H1 (cell line): ENCODE results near the gene CDC26. TPM values are rescaled to one million over a fixed set of nuclear protein-coding genes. Genes with fewer than 3 reads are reported as not detected.

Source experiments
- CTCF ChIA-PET: fragments of 300-600 bp; sonication (Branson Sonifier 250); formaldehyde crosslinking; loops from one replicate; lab custom pipeline; 2021; ENCODE audit not compliant: partially characterized antibody; lab: Charles Lee
- POLR2A ChIA-PET: fragments of 300-600 bp; sonication (Branson Sonifier 250); formaldehyde crosslinking; loops from one replicate; lab custom pipeline; 2021; ENCODE audit warnings: inconsistent platforms; ENCODE audit not compliant: partially characterized antibody; lab: Charles Lee
- DNase-seq, 2 experiments: peaks; one replicate each; pipeline versions ENCODE4 v3.0.0 to v3.0.0-alpha.2; 2010 to 2022; ENCODE audit warnings: low spot score in 2 of 2, low read depth in 1 of 2, mixed read lengths in 1 of 2
- FAIRE-seq: peaks from 2 replicates; lab custom pipeline; 2011; peaks lifted over from hg19 to GRCh38; lab: Jason Lieb, UNC
- H2AFZ ChIP-seq: 2 replicates; pipeline ENCODE4 v1.8.1; 2012; ENCODE audit warnings: low read length, inconsistent platforms
- H2AK5ac ChIP-seq: 2 replicates; pipeline ENCODE4 v1.6.1; 2013; ENCODE audit warnings: low read depth, low read length
- H2BK120ac ChIP-seq: replicated peaks from 2 replicates; pipeline ENCODE3; 2013; ENCODE audit warnings: low read depth, low read length, inconsistent platforms
- H2BK12ac ChIP-seq: 2 replicates; pipeline ENCODE4 v1.6.1; 2013; ENCODE audit warnings: low read depth, low read length
- H2BK15ac ChIP-seq: 2 replicates; pipeline ENCODE4 v1.6.1; 2013; ENCODE audit warnings: low read length
- H2BK20ac ChIP-seq: 2 replicates; pipeline ENCODE4 v1.6.1; 2013; ENCODE audit warnings: low read length
- H2BK5ac ChIP-seq: 2 replicates; pipeline ENCODE4 v1.6.1; 2013; ENCODE audit warnings: low read depth, low read length
- H3K14ac ChIP-seq: 2 replicates; pipeline ENCODE4 v1.6.1; 2013; ENCODE audit warnings: inconsistent platforms; ENCODE audit not compliant: insufficient read length
- H3K18ac ChIP-seq: 2 replicates; pipeline ENCODE4 v1.6.1; 2013; ENCODE audit warnings: low read length; ENCODE audit errors: extremely low read depth
- H3K23ac ChIP-seq: 2 replicates; pipeline ENCODE4 v1.6.1; 2013; ENCODE audit warnings: inconsistent platforms; ENCODE audit not compliant: insufficient read length
- H3K23me2 ChIP-seq: 2 replicates; pipeline ENCODE4 v1.6.1; 2013; ENCODE audit warnings: low read depth, low read length
- H3K27ac ChIP-seq: 2 replicates; pipeline ENCODE4 v1.6.1; 2011; ENCODE audit warnings: low read depth, low read length, inconsistent platforms
- H3K27me3 ChIP-seq, 4 experiments: replicated peaks in 1 of 4; 1 replicate in 1 of 4; 2 replicates in 3 of 4; pipeline versions ENCODE4 v1.6.1 to v1.8.1; 2011 to 2013; ENCODE audit warnings: low read length in 3 of 4, mild to moderate bottlenecking in 3 of 4, inconsistent platforms in 2 of 4, mixed read lengths in 2 of 4, moderate library complexity in 1 of 4; ENCODE audit not compliant: control insufficient read depth in 3 of 4, insufficient read depth in 3 of 4; ENCODE audit errors: extremely low read depth in 1 of 4
- H3K36me3 ChIP-seq, 4 experiments: 2 replicates each; pipeline versions ENCODE4 v1.6.1 to v1.8.1; 2011 to 2013; ENCODE audit warnings: mild to moderate bottlenecking in 4 of 4, low read length in 3 of 4, moderate library complexity in 2 of 4, control low read depth in 1 of 4, inconsistent platforms in 1 of 4; ENCODE audit not compliant: insufficient read depth in 4 of 4, control insufficient read depth in 2 of 4
- H3K4ac ChIP-seq: replicated peaks from 2 replicates; pipeline ENCODE3; 2013; ENCODE audit warnings: low read length, low read depth, mixed read lengths, inconsistent platforms; ENCODE audit not compliant: insufficient read length
- H3K4me1 ChIP-seq, 4 experiments: replicated peaks in 1 of 4; 1 replicate in 1 of 4; 2 replicates in 3 of 4; pipeline versions ENCODE4 v1.6.1 to v1.8.1; 2011 to 2013; ENCODE audit warnings: low read length in 3 of 4, inconsistent platforms in 2 of 4, mixed read lengths in 1 of 4; ENCODE audit not compliant: insufficient read depth in 4 of 4, control insufficient read depth in 3 of 4
- H3K4me2 ChIP-seq, 2 experiments: 2 replicates each; pipeline versions ENCODE4 v1.6.1 to v1.8.1; 2011 to 2013; ENCODE audit warnings: low read depth in 2 of 2, low read length in 2 of 2, control low read depth in 1 of 2, inconsistent platforms in 1 of 2, mild to moderate bottlenecking in 1 of 2; ENCODE audit not compliant: insufficient read depth in 1 of 2
- H3K4me3 ChIP-seq, 4 experiments: fragments of 200-600, 300-600 bp in 1 of 4; sonication (generic), shearing (Covaris generic), sonication (Bioruptor Twin) in 1 of 4; 2 replicates each; pipeline versions ENCODE4 v1.5.1 to v1.8.1; 2011 to 2016; ENCODE audit warnings: low read length in 4 of 4, low read depth in 3 of 4, control low read depth in 2 of 4, inconsistent platforms in 2 of 4, mild to moderate bottlenecking in 2 of 4, mixed read lengths in 1 of 4, moderate library complexity in 1 of 4; ENCODE audit not compliant: insufficient read depth in 2 of 4; ENCODE audit errors: extremely low read depth in 1 of 4
- H3K56ac ChIP-seq: replicated peaks from 2 replicates; pipeline ENCODE3; 2013; ENCODE audit warnings: low read depth, mild to moderate bottlenecking, mixed read lengths, low read length, inconsistent platforms; ENCODE audit not compliant: insufficient read length
- H3K79me1 ChIP-seq: 2 replicates; pipeline ENCODE4 v1.6.1; 2013; ENCODE audit warnings: low read depth, low read length, control low read depth
- H3K79me2 ChIP-seq, 2 experiments: 2 replicates each; pipeline versions ENCODE4 v1.6.1 to v1.8.1; 2012 to 2013; ENCODE audit warnings: low read length in 2 of 2, mild to moderate bottlenecking in 2 of 2, inconsistent platforms in 1 of 2; ENCODE audit not compliant: insufficient read depth in 2 of 2, control insufficient read depth in 1 of 2
- H3K9ac ChIP-seq, 4 experiments: replicated peaks in 1 of 4; 1 replicate in 1 of 4; 2 replicates in 3 of 4; pipeline versions ENCODE4 v1.6.1 to v1.8.1; 2011 to 2013; ENCODE audit warnings: low read depth in 3 of 4, low read length in 3 of 4, control low read depth in 2 of 4, mild to moderate bottlenecking in 2 of 4, moderate library complexity in 2 of 4, inconsistent platforms in 1 of 4; ENCODE audit errors: extremely low read depth in 1 of 4
- H3K9me3 ChIP-seq, 2 experiments: 2 replicates each; pipeline versions ENCODE4 v1.6.1 to v1.8.1; 2012 to 2013; ENCODE audit warnings: mild to moderate bottlenecking in 2 of 2, moderate library complexity in 2 of 2, control low read depth in 1 of 2, inconsistent platforms in 1 of 2, low read depth in 1 of 2, low read length in 1 of 2, mixed read lengths in 1 of 2; ENCODE audit not compliant: insufficient read depth in 2 of 2
- H4K20me1 ChIP-seq, 2 experiments: replicated peaks in 1 of 2; 2 replicates each; pipeline versions ENCODE3 to v1.8.1; 2011 to 2013; ENCODE audit warnings: inconsistent platforms in 2 of 2, low read length in 2 of 2, mild to moderate bottlenecking in 1 of 2; ENCODE audit not compliant: insufficient read depth in 2 of 2, control insufficient read depth in 1 of 2
- H4K5ac ChIP-seq: 2 replicates; pipeline ENCODE4 v1.6.1; 2013; ENCODE audit warnings: low read length, low read depth, mixed read lengths, inconsistent platforms; ENCODE audit not compliant: insufficient read length
- H4K8ac ChIP-seq: 2 replicates; pipeline ENCODE4 v1.8.0; 2013; ENCODE audit warnings: mild to moderate bottlenecking, moderate library complexity, low read length, inconsistent platforms; ENCODE audit not compliant: insufficient read depth; ENCODE audit errors: extremely low read depth
- H4K91ac ChIP-seq: replicated peaks from 2 replicates; pipeline ENCODE3; 2013; ENCODE audit warnings: low read length, mixed read lengths, inconsistent platforms; ENCODE audit not compliant: insufficient read length
- BACH1 ChIP-seq: IDR thresholded peaks from 2 replicates; pipeline ENCODE4 v1.6.1; 2012; ENCODE audit warnings: low read length, improper control_type of control experiment
- CEBPB ChIP-seq: IDR thresholded peaks from 2 replicates; pipeline ENCODE4 v1.6.1; 2012; ENCODE audit warnings: low read depth, low read length
- CHD2 ChIP-seq: IDR thresholded peaks from 2 replicates; pipeline ENCODE4 v1.6.1; 2012; ENCODE audit warnings: low read length, improper control_type of control experiment
- NANOG ChIP-seq: IDR thresholded peaks from 2 replicates; pipeline ENCODE4 v1.6.1; 2011; ENCODE audit warnings: low read length, low read depth, mild to moderate bottlenecking, inconsistent platforms; ENCODE audit not compliant: insufficient read depth, poor library complexity, severe bottlenecking
- NRF1 ChIP-seq: IDR thresholded peaks from 2 replicates; pipeline ENCODE4 v1.6.1; 2011; ENCODE audit warnings: mild to moderate bottlenecking, low read depth, low read length, improper control_type of control experiment
- POU5F1 ChIP-seq: IDR thresholded peaks from 2 replicates; pipeline ENCODE4 v1.6.1; 2011; ENCODE audit warnings: low read depth, mild to moderate bottlenecking, low read length, moderate library complexity
- SAP30 ChIP-seq: fragments of 300-600 bp; sonication (generic); IDR thresholded peaks from 2 replicates; pipeline ENCODE4 v1.7.1; 2012; ENCODE audit warnings: low read length, moderate library complexity, mild to moderate bottlenecking, inconsistent platforms; ENCODE audit not compliant: insufficient read depth, insufficient replicate concordance
- SRF ChIP-seq: IDR thresholded peaks from 2 replicates; pipeline ENCODE4 v1.6.1; 2011; ENCODE audit warnings: mild to moderate bottlenecking, low read depth, low read length, moderate library complexity
- WGBS, 2 experiments: shearing (Covaris generic) in 1 of 2; methylation state at CpG; one replicate each; pipeline versions ENCODE4 v1.1.6 to v1.1.7; 2013 to 2015; ENCODE audit warnings: low lambda C conversion rate in 2 of 2, mixed read lengths in 2 of 2, inconsistent platforms in 1 of 2, low coverage in 1 of 2, missing lambda C conversion rate in 1 of 2; ENCODE audit not compliant: insufficient replicate concordance in 2 of 2, insufficient coverage in 1 of 2, insufficient read length in 1 of 2; ENCODE audit errors: extremely low coverage in 1 of 2, missing lambda C conversion rate in 1 of 2; 5-methylcytosine and 5-hydroxymethylcytosine counted together
- polyA plus RNA-seq, 7 experiments: library from polyadenylated mRNA; depleted of rRNA in 3 of 7; stranded (reverse) in 5 of 7; unstranded in 2 of 7; fragments of >200 nt in 5 of 7; fragments of 200-250 nt in 2 of 7; gene quantifications; 1 replicate in 5 of 7; 2 replicates in 1 of 7; 4 replicates in 1 of 7; pipeline versions ENCODE4 v1.2.1 to v1.2.3, GENCODE V29; 2011 to 2013; ENCODE audit warnings: missing spikeins in 2 of 7, mixed read lengths in 2 of 7
- total RNA-seq: library from RNA; stranded (reverse); fragmentation: NEBNext Ultra II Directional; extraction: Animal tissue kit (Norgen Biotek cat#: 25700); gene quantifications from 2 replicates; pipeline ENCODE4 v1.2.1, GENCODE V29; 2021
- TF ChIP-seq, protein P1 (sequence below): IDR thresholded peaks from 2 replicates; pipeline ENCODE4 v1.6.1; 2012; ENCODE audit warnings: inconsistent platforms
- TF ChIP-seq, protein P2 (sequence below): IDR thresholded peaks from 2 replicates; pipeline ENCODE4 v1.6.1; 2012; ENCODE audit warnings: low read length, inconsistent platforms
- TF ChIP-seq, protein P3 (sequence below): IDR thresholded peaks from 2 replicates; pipeline ENCODE4 v1.6.1; 2011; ENCODE audit warnings: low read depth, mild to moderate bottlenecking, low read length; ENCODE audit not compliant: insufficient read depth

The CDC26 gene
- total and polyA plus RNA-seq, 2 of the 8 experiments (the other 6 are each of a cell fraction or from before 2014, with no cell fraction given) = 31.5 to 41.9 TPM

DNA sequence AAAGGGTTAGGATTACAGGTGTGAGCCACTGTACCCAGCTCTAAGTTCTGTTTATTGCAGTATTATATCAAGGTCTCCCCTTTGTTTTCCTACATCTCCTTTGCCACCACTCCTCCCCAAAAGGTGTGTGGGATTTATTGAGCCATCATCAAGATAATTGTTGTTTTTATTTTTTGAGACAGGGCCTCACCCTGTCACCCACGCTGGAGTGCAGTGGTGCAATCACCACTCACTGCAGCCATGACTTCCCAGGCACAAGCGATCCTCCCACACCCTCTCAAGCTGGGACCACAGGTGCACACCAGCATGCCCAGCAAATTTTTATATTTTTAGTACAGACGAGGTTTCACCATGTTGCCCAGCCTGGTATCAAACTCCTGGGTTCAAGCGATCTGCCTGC, 29.5 kb downstream of the CDC26 start:
- no peak overlapping the region for H2BK12ac ChIP-seq
- H4K91ac ChIP-seq = no peak overlapping the region
- H3K56ac ChIP-seq = no peak overlapping the region
- no peak overlapping the region for H2AFZ ChIP-seq
- ChIA-PET CTCF (interaction anchor here (0.6 kb wide), 1 partner anchor 167 kb away, joined by 3 read pairs; no protein-coding TSS in a partner anchor), POLR2A (no interaction called here)
- H2BK20ac ChIP-seq = no peak overlapping the region
- no peaks in the 10 kb centered on the region; a peak in 1 of 8 replicates for H3K36me3 ChIP-seq
- no peak overlapping the region for H3K18ac ChIP-seq
- H3K27ac ChIP-seq = no peak overlapping the region
- H3K9ac ChIP-seq = no peak overlapping the region
- H2BK120ac ChIP-seq = no peak overlapping the region
- H3K4ac ChIP-seq = no peak overlapping the region
- no peak overlapping the region for H2BK5ac ChIP-seq
- no peak for DNase-seq
- no peaks in the 10 kb centered on the region for H3K4me1 ChIP-seq
- H3K79me2 ChIP-seq = no peaks in the 10 kb centered on the region
- H3K4me3 ChIP-seq = no peak overlapping the region
- peak overlapping the region; percentile 11; the same call in 1 of the 2 replicates for H4K8ac ChIP-seq
- no peak overlapping the region for H3K23ac ChIP-seq
- H3K9me3 ChIP-seq = no peaks in the 10 kb centered on the region
- 74% methylated on average over 4 of the region's 4 CpGs; no CpG with 5 or more reads in 1 of the 2 experiments for WGBS, 2 experiments
- H4K5ac ChIP-seq = no peak overlapping the region
- FAIRE-seq = no peak
- H3K23me2 ChIP-seq = no peaks in the 10 kb centered on the region
- H2BK15ac ChIP-seq = no peak overlapping the region
- H4K20me1 ChIP-seq = peaks cover 0 to 1% of the 10 kb centered on the region in 2 experiments
- H3K4me2 ChIP-seq = no peak overlapping the region
- H3K27me3 ChIP-seq = no peaks in the 10 kb centered on the region
- H2AK5ac ChIP-seq = no peak overlapping the region
- H3K14ac ChIP-seq = no peak overlapping the region
- H3K79me1 ChIP-seq = no peaks in the 10 kb centered on the region; the same call in 1 of the 2 replicates
- TF ChIP-seq, protein P1, sequence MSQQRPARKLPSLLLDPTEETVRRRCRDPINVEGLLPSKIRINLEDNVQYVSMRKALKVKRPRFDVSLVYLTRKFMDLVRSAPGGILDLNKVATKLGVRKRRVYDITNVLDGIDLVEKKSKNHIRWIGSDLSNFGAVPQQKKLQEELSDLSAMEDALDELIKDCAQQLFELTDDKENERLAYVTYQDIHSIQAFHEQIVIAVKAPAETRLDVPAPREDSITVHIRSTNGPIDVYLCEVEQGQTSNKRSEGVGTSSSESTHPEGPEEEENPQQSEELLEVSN = no peak
- TF ChIP-seq SAP30 (no peak), POU5F1 (no peak), CEBPB (no peak), NANOG (no peak), BACH1 (no peak), SRF (no peak), NRF1 (no peak), CHD2 (no peak)
- TF ChIP-seq, protein P2, sequence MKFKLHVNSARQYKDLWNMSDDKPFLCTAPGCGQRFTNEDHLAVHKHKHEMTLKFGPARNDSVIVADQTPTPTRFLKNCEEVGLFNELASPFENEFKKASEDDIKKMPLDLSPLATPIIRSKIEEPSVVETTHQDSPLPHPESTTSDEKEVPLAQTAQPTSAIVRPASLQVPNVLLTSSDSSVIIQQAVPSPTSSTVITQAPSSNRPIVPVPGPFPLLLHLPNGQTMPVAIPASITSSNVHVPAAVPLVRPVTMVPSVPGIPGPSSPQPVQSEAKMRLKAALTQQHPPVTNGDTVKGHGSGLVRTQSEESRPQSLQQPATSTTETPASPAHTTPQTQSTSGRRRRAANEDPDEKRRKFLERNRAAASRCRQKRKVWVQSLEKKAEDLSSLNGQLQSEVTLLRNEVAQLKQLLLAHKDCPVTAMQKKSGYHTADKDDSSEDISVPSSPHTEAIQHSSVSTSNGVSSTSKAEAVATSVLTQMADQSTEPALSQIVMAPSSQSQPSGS = no peak
- TF ChIP-seq, protein P3, sequence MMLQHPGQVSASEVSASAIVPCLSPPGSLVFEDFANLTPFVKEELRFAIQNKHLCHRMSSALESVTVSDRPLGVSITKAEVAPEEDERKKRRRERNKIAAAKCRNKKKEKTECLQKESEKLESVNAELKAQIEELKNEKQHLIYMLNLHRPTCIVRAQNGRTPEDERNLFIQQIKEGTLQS = no peak
